HepG2 (cell line): ENCODE data around the gene MSMP. TPM values are rescaled to one million over a fixed set of nuclear protein-coding genes. Genes with fewer than 3 reads are reported as not detected.

Experiments
- ATAD3A ChIP-seq: sonication (generic); formaldehyde crosslinking; IDR thresholded peaks from 2 replicates; pipeline ENCODE4 v1.4.0; 2020; ENCODE audit warnings: missing genetic modification reagents
- ATF7 ChIP-seq, 2 experiments: fragments of 450-650 bp in 1 of 2; sonication (generic) in 1 of 2; formaldehyde crosslinking in 1 of 2; IDR thresholded peaks; 2 replicates each; pipeline versions ENCODE4 v1.4.0 to v1.6.1; 2016 to 2020; ENCODE audit warnings: antibody characterized with exemption in 1 of 2, mild to moderate bottlenecking in 1 of 2, missing genetic modification reagents in 1 of 2
- FOXP4 ChIP-seq: sonication (generic); formaldehyde crosslinking; IDR thresholded peaks from 2 replicates; pipeline ENCODE4 v1.4.0; 2020; ENCODE audit warnings: missing genetic modification reagents
- HINFP ChIP-seq: sonication (generic); formaldehyde crosslinking; IDR thresholded peaks from 2 replicates; pipeline ENCODE4 v1.4.0; 2020; ENCODE audit warnings: low read depth, mild to moderate bottlenecking, missing genetic modification reagents
- HNRNPLL ChIP-seq: fragments of 200-400 bp; formaldehyde crosslinking; IDR thresholded peaks from 2 replicates; pipeline ENCODE4 v1.6.1; 2017; ENCODE audit warnings: mild to moderate bottlenecking, low read depth, low read length; ENCODE audit not compliant: poor library complexity, severe bottlenecking
- KDM4B ChIP-seq: sonication (generic); formaldehyde crosslinking; IDR thresholded peaks from 2 replicates; pipeline ENCODE4 v1.4.0; 2020; ENCODE audit warnings: missing genetic modification reagents
- KMT2A ChIP-seq: sonication (generic); formaldehyde crosslinking; IDR thresholded peaks from 2 replicates; pipeline ENCODE4 v1.4.0; 2020; ENCODE audit warnings: missing genetic modification reagents
- NFE2 ChIP-seq: sonication (generic); formaldehyde crosslinking; IDR thresholded peaks from 2 replicates; pipeline ENCODE4 v1.4.0; 2020; ENCODE audit warnings: missing genetic modification reagents
- SIN3A ChIP-seq: IDR thresholded peaks from 2 replicates; pipeline ENCODE4 v1.6.1; 2011; ENCODE audit warnings: low read depth, mild to moderate bottlenecking, control low read depth, low read length, borderline replicate concordance
- SNAI1 ChIP-seq: sonication (generic); formaldehyde crosslinking; IDR thresholded peaks from 2 replicates; pipeline ENCODE4 v1.5.0; 2020; ENCODE audit warnings: mild to moderate bottlenecking, missing genetic modification reagents, borderline replicate concordance
- SRSF9 ChIP-seq: fragments of 200-400 bp; formaldehyde crosslinking; IDR thresholded peaks from 2 replicates; pipeline ENCODE4 v1.6.1; 2018; ENCODE audit warnings: borderline replicate concordance, mild to moderate bottlenecking, low read depth, low read length; ENCODE audit not compliant: insufficient read depth, poor library complexity, severe bottlenecking
- TMF1 ChIP-seq: sonication (generic); formaldehyde crosslinking; IDR thresholded peaks from 2 replicates; pipeline ENCODE4 v1.8.1; 2022; ENCODE audit warnings: low read depth, missing genetic modification reagents
- WIZ ChIP-seq: sonication (generic); formaldehyde crosslinking; IDR thresholded peaks from 2 replicates; pipeline ENCODE4 v1.5.1; 2020; ENCODE audit warnings: mild to moderate bottlenecking, missing genetic modification reagents
- ZBTB38 ChIP-seq: sonication (generic); formaldehyde crosslinking; IDR thresholded peaks from 2 replicates; pipeline ENCODE4 v1.5.1; 2020; ENCODE audit warnings: mild to moderate bottlenecking, missing genetic modification reagents
- ZEB1 ChIP-seq: IDR thresholded peaks from 2 replicates; pipeline ENCODE4 v1.6.1; 2012; ENCODE audit warnings: mild to moderate bottlenecking, low read depth, inconsistent platforms; ENCODE audit not compliant: insufficient replicate concordance
- ZMYM3 ChIP-seq: sonication (generic); formaldehyde crosslinking; IDR thresholded peaks from 2 replicates; pipeline ENCODE4 v1.5.1; 2020; ENCODE audit warnings: mild to moderate bottlenecking, missing genetic modification reagents
- ZNF331 ChIP-seq: sonication (generic); formaldehyde crosslinking; IDR thresholded peaks from 2 replicates; pipeline ENCODE4 v1.4.0; 2020; ENCODE audit warnings: missing genetic modification reagents
- ZNF367 ChIP-seq: sonication (generic); formaldehyde crosslinking; IDR thresholded peaks from 2 replicates; pipeline ENCODE4 v1.4.0; 2020; ENCODE audit warnings: missing genetic modification reagents, borderline replicate concordance
- ZNF891 ChIP-seq: sonication (generic); formaldehyde crosslinking; IDR thresholded peaks from 2 replicates; pipeline ENCODE4 v1.5.0; 2020; ENCODE audit warnings: mild to moderate bottlenecking, missing genetic modification reagents
- polyA plus RNA-seq, 8 experiments: library from polyadenylated mRNA; depleted of rRNA in 3 of 8; stranded (reverse) in 7 of 8; unstranded in 1 of 8; fragments of >200 nt; fragmentation: Illumina TruSeq in 4 of 8; extraction: Trizol in 4 of 8; gene quantifications; 2 replicates each; pipeline versions ENCODE4 v1.2.1 to v1.2.3, GENCODE V29; 2011 to 2016; ENCODE audit warnings: low read depth in 4 of 8, missing spikeins in 1 of 8, mixed read lengths in 1 of 8; ENCODE audit not compliant: insufficient read depth in 1 of 8
- total RNA-seq, 5 experiments: library from RNA; depleted of rRNA; stranded (reverse); fragments of >200 nt; fragmentation: Illumina TruSeq; extraction: Trizol; gene quantifications; 2 replicates each; pipeline ENCODE4 v1.2.3, GENCODE V29; 2016; ENCODE audit warnings: low read depth in 1 of 5
- TF ChIP-seq, protein P1 (sequence below): sonication (generic); formaldehyde crosslinking; IDR thresholded peaks from 2 replicates; pipeline ENCODE4 v1.5.1; 2020; ENCODE audit warnings: mild to moderate bottlenecking, moderate library complexity, missing genetic modification reagents
- TF ChIP-seq, protein P2 (sequence below): sonication (generic); formaldehyde crosslinking; IDR thresholded peaks from 2 replicates; pipeline ENCODE4 v1.5.1; 2020; ENCODE audit warnings: missing genetic modification reagents, mild to moderate bottlenecking, borderline replicate concordance
- TF ChIP-seq, protein P3 (sequence below): sonication (generic); formaldehyde crosslinking; IDR thresholded peaks from 2 replicates; pipeline ENCODE4 v1.9.0; 2021; ENCODE audit warnings: missing genetic modification reagents, mild to moderate bottlenecking, borderline replicate concordance

Gene MSMP
- total and polyA plus RNA-seq, 2 of the 13 experiments (the other 11 are each of a cell fraction or from before 2014, with no cell fraction given): 0.24 to 0.46 TPM

DNA sequence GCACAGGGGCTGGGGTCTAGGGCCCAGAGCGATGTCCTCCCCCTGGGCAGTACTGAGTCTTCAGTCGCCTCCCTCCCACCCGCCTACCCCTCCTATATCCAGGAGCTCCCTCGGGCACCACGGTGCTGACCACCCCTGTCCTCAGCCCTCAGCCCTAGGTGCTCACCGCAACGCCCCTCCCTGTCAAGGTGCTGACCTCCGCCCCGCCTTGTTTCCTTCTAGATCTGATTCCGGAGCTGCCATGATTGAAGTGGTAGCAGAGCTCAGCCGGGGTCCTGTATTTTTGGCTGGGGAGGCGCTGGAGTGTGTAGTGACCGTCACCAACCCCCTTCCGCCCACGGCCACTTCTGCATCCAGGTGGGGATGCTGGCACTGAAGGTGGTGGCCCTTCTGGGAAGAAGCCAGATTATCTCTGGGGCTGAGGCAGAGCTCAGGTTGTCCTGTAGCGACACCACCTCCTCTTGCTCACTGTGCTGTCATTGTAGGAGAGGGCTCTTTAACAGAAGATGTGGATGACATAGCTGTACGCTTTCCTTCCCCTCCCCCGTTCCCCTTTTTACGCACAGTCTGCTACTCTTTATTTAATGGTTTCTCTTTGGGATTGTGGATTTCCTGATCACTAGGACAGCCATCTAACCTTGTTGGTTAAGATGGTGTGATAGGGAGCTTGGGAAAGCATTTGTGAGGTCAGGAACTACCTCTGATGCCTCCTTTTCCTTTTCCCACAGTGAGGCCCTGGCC, 4.4 kb downstream of the MSMP start (continued):
- peak; percentile 0 for TF ChIP-seq HNRNPLL
- no peak for TF ChIP-seq SRSF9
- TF ChIP-seq ZNF331 (CRISPR knock-in tag): no peak
- TF ChIP-seq, protein P1, sequence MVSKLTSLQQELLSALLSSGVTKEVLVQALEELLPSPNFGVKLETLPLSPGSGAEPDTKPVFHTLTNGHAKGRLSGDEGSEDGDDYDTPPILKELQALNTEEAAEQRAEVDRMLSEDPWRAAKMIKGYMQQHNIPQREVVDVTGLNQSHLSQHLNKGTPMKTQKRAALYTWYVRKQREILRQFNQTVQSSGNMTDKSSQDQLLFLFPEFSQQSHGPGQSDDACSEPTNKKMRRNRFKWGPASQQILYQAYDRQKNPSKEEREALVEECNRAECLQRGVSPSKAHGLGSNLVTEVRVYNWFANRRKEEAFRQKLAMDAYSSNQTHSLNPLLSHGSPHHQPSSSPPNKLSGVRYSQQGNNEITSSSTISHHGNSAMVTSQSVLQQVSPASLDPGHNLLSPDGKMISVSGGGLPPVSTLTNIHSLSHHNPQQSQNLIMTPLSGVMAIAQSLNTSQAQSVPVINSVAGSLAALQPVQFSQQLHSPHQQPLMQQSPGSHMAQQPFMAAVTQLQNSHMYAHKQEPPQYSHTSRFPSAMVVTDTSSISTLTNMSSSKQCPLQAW (CRISPR knock-in tag): 0 out of 2 replicates have a peak, but pooled peaks have one; percentile 13
- TF ChIP-seq ZNF367 (CRISPR knock-in tag): no peak
- no peak for TF ChIP-seq SIN3A
- no peak for TF ChIP-seq ZMYM3
- TF ChIP-seq KMT2A (CRISPR knock-in tag): no peak
- TF ChIP-seq NFE2: no peak
- TF ChIP-seq, protein P2, sequence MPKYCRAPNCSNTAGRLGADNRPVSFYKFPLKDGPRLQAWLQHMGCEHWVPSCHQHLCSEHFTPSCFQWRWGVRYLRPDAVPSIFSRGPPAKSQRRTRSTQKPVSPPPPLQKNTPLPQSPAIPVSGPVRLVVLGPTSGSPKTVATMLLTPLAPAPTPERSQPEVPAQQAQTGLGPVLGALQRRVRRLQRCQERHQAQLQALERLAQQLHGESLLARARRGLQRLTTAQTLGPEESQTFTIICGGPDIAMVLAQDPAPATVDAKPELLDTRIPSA (CRISPR knock-in tag): no peak
- TF ChIP-seq KDM4B: no peak
- no peak for TF ChIP-seq ZBTB38
- no peak for TF ChIP-seq FOXP4 (CRISPR knock-in tag)
- peak; percentile 46 for TF ChIP-seq ZEB1
- TF ChIP-seq TMF1: 0 out of 2 replicates have a peak, but pooled peaks have one; percentile 6
- TF ChIP-seq ATF7 (IDR thresholded peaks at IDR 0.05): no peak
- no peak for TF ChIP-seq ATF7 (CRISPR knock-in tag; IDR thresholded peaks at IDR 0.05)
- no peak for TF ChIP-seq SNAI1
- TF ChIP-seq ZNF891 (CRISPR knock-in tag): peak; percentile 51; the same call in 1 of the 2 replicates
- TF ChIP-seq, protein P3, sequence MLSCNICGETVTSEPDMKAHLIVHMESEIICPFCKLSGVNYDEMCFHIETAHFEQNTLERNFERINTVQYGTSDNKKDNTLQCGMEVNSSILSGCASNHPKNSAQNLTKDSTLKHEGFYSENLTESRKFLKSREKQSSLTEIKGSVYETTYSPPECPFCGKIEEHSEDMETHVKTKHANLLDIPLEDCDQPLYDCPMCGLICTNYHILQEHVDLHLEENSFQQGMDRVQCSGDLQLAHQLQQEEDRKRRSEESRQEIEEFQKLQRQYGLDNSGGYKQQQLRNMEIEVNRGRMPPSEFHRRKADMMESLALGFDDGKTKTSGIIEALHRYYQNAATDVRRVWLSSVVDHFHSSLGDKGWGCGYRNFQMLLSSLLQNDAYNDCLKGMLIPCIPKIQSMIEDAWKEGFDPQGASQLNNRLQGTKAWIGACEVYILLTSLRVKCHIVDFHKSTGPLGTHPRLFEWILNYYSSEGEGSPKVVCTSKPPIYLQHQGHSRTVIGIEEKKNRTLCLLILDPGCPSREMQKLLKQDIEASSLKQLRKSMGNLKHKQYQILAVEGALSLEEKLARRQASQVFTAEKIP (CRISPR knock-in tag): no peak
- no peak for TF ChIP-seq WIZ
- TF ChIP-seq HINFP (CRISPR knock-in tag): no peak
- TF ChIP-seq ATAD3A (CRISPR knock-in tag): no peak
